ENCODE data around the gene SLC45A2. TPM values are rescaled to one million over a fixed set of nuclear protein-coding genes. Genes with fewer than 3 reads are reported as not detected.

SLC45A2 gene
- total RNA-seq, 3 donors from 2014 or later: not detected

DNA sequence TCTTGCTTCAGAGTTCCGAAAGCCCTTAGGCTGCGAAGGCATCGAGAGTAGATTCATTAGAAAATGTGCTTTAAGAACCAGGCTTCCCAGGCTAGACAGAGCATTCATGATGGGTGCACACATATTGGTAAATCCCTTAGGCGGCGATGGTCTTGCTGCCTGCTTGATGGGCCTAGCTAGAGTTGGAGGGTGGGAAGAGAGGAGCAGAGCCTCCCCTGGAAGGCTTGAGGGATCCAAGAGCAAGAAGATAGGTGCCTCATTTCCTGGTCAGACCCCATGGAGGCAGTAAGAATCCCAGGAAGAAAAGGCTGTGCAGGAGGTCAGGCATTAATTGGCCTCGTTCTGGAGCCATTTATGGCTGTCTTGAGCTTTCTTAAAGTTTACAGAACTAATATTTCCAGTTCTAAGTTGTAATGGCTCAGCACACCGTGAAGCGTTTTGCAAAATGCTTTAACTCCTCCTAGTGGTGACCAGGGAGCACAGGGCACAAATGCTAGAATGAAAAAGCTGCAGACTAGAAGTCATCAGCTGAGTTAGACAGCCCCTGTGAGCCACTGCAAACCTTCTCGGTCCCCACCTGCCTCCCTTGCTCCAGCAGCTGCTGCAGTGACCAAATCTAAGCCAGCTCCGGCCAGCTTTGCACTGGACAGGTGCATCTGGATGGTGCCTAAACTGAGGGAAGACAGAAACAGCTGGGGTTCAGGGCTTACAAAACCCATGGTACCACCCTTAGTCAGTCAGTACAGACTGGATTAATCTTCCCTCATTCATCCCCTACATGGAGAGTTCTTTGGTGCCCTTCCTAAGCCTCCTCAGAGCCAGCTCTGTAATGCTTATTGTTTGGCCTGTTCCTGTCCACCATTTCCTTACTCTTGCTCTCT lies 14.7 kb downstream of the SLC45A2 start:
- no peaks in the 10 kb centered on the region for H3K9me3 ChIP-seq
- no peak for DNase-seq (ENCODE audit: low spot score in 2 of 2)
- intact Hi-C loops (cut with DNase I; ENCODE audit: low total_unique reads): no loop called here

DNA sequence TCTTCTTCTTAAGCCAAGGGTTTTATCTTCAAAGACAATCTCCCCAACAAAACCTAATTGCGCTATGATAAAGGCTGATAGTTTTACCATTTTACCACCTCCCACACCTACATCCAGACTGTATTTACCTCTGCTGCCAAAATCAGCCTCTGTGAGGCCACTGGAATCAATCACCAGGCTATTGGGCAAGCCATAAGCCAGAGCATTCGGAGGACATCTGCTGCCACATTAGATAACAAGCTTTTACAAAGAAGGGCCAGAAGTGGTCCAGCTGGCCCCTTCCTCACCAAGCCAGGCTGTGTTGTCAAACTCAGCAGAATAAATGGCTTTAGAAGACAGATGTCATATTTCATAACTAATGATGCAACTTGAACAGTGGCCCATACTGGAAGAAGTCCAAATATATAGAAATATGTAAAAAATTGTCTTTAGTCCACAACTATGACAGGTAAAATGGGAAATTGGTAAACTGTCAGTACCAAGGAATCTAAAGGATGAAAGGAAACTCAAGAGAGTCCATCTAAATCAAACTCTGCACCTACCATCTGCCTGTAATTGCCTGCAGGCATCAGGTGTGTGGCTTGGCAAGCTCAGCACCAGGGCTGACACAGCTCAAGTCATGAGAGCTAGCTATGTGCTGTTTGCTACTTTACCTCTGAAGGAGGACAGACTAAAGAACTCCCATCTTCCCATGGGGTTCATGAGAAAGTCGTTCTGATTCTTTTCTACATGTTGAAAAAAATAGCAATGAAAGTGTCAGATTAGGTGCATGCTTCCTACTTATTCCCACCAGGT lies 16.1 kb downstream of the SLC45A2 start:
- TF ChIP-seq POLR2AphosphoS5 (IDR thresholded peaks at IDR 0.05) (no peak), POLR2A (IDR thresholded peaks at IDR 0.05) (no peak)
- TF ChIP-seq, protein P1, sequence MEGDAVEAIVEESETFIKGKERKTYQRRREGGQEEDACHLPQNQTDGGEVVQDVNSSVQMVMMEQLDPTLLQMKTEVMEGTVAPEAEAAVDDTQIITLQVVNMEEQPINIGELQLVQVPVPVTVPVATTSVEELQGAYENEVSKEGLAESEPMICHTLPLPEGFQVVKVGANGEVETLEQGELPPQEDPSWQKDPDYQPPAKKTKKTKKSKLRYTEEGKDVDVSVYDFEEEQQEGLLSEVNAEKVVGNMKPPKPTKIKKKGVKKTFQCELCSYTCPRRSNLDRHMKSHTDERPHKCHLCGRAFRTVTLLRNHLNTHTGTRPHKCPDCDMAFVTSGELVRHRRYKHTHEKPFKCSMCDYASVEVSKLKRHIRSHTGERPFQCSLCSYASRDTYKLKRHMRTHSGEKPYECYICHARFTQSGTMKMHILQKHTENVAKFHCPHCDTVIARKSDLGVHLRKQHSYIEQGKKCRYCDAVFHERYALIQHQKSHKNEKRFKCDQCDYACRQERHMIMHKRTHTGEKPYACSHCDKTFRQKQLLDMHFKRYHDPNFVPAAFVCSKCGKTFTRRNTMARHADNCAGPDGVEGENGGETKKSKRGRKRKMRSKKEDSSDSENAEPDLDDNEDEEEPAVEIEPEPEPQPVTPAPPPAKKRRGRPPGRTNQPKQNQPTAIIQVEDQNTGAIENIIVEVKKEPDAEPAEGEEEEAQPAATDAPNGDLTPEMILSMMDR (IDR thresholded peaks at IDR 0.05): no peak
- intact Hi-C loops (cut with DNase I; ENCODE audit: low total_unique reads): no loop called here
- Histone ChIP-seq H3K27me3 (no peaks in the 10 kb centered on the region), H3K4me1 (no peaks in the 10 kb centered on the region), H3K27ac (no peak overlapping the region), H3K36me3 (no peaks in the 10 kb centered on the region), H3K4me3 (no peak overlapping the region), H3K9me3 (no peaks in the 10 kb centered on the region)
- no peak for DNase-seq (ENCODE audit: low spot score in 2 of 2)

More for the DNA sequence above, 14.7 kb downstream of the SLC45A2 start:
- no peaks in the 10 kb centered on the region for H3K27me3 ChIP-seq
- no peak for TF ChIP-seq POLR2AphosphoS5 (IDR thresholded peaks at IDR 0.05)
- TF ChIP-seq, protein P1 (IDR thresholded peaks at IDR 0.05): peak in 2 of 3 donors; percentile 35 to 49
- no peak for TF ChIP-seq POLR2A (IDR thresholded peaks at IDR 0.05)
- no peaks in the 10 kb centered on the region for H3K36me3 ChIP-seq
- no peaks in the 10 kb centered on the region for H3K4me1 ChIP-seq
- no peak overlapping the region for H3K27ac ChIP-seq
- H3K4me3 ChIP-seq: no peak overlapping the region

DNA sequence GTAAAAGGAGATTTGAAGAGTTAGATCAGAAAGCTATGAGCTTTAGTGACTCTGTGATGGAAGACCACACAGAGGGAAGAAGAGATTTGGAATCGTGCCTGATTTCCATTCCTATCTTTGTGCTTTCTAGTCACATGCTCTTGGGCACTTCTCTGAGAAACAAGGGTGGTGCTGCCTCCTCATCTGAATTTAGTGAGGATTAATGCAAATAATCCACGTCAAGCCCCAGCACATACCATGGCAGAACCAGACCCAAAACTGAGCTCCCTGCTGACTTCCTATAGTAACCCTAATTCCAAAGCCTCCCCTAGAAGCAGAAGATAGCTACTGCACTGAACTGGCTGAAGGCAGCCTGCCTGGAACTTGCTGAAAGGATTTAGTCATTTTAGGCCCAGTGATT lies 17.7 kb downstream of the SLC45A2 start:
- TF ChIP-seq POLR2A (IDR thresholded peaks at IDR 0.05) (no peak), POLR2AphosphoS5 (IDR thresholded peaks at IDR 0.05) (no peak)
- TF ChIP-seq, protein P1 (IDR thresholded peaks at IDR 0.05): no peak
- H3K9me3 ChIP-seq: no peaks in the 10 kb centered on the region
- H3K4me1 ChIP-seq: no peaks in the 10 kb centered on the region
- no peaks in the 10 kb centered on the region for H3K36me3 ChIP-seq
- H3K27me3 ChIP-seq: no peaks in the 10 kb centered on the region
- H3K27ac ChIP-seq: no peak overlapping the region
- intact Hi-C loops (cut with DNase I; ENCODE audit: low total_unique reads): no loop called here
- H3K4me3 ChIP-seq: no peak overlapping the region
- DNase-seq (ENCODE audit: low spot score in 2 of 2): no peak

DNA sequence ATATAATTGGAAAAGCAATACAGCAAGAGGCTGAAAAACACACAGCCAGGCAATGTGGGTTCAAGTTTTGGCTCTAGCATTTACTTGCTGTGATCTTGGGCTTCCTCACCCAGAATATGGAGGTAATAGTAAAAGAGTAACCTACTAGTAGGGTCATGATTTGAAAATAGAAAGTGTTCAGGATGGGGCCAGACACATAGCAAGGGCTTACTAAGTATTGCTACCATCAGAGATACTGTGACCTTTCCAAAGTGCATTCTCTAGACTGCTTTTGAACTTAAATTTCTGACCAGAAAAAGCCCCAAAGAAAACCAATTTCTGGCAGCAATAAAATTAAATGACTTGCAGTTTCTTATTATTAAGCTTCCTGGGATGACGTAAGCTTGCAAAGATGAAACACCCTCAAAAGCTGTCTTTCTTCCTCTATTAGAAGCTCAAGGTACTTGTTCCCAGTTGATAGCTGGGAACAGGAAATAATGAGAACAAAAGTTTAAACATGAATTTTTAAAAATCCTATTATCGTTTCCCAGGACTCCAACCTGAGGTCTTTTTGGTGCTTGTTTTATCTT lies 20.3 kb downstream of the SLC45A2 start:
- no peak for TF ChIP-seq POLR2AphosphoS5 (IDR thresholded peaks at IDR 0.05)
- intact Hi-C loops (cut with DNase I; ENCODE audit: low total_unique reads): no loop called here
- DNase-seq (ENCODE audit: low spot score in 2 of 2): no peak

DNA sequence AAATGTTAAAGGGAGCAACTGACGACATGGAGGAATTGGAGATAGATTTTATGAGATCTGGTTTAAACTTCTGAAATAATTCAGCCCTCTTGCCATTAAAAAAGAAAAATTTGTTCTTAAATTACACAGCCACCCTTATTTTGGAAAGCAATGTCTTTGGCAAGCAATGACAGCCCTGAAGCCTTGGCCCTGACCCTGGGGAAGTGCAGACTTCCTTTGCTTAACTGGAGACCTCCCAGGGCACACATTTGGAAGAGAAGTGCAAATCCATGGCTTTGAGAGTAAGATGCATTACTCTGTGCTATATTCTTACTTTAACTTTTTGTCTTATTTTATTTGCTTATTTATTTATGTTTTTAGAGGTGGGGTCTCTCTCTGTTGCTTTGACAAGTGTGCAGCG lies 26.3 kb downstream of the SLC45A2 start:
- H3K4me3 ChIP-seq: no peak overlapping the region
- no peaks in the 10 kb centered on the region for H3K27me3 ChIP-seq
- H3K27ac ChIP-seq: no peak overlapping the region
- H3K9me3 ChIP-seq: peaks cover 4 to 12% of the 10 kb centered on the region in 2 donors
- intact Hi-C loops (cut with DNase I; ENCODE audit: low total_unique reads): no loop called here
- no peaks in the 10 kb centered on the region for H3K4me1 ChIP-seq
- no peak for TF ChIP-seq POLR2A (IDR thresholded peaks at IDR 0.05)
- TF ChIP-seq POLR2AphosphoS5 (IDR thresholded peaks at IDR 0.05): no peak
- TF ChIP-seq, protein P1 (IDR thresholded peaks at IDR 0.05): no peak
- H3K36me3 ChIP-seq: no peaks in the 10 kb centered on the region
- DNase-seq (ENCODE audit: low spot score in 2 of 2): no peak

More for the DNA sequence above, 20.3 kb downstream of the SLC45A2 start:
- Histone ChIP-seq H3K4me3 (no peak overlapping the region), H3K27ac (no peak overlapping the region), H3K27me3 (no peaks in the 10 kb centered on the region), H3K4me1 (no peaks in the 10 kb centered on the region), H3K36me3 (no peaks in the 10 kb centered on the region), H3K9me3 (no peaks in the 10 kb centered on the region)

All from breast epithelium (tissue), 4 donors.